Sigmoid colon (tissue), 3 donors: Measurements from ENCODE around the gene KYNU.

Source experiments
- POLR2A ChIP-seq, 2 donors: fragments of 450-650 bp; IDR thresholded peaks; one replicate each; pipeline ENCODE4 v1.6.1; 2016; ENCODE audit warnings: antibody characterized with exemption in 2 of 2, mild to moderate bottlenecking in 2 of 2, moderate library complexity in 2 of 2
- TF ChIP-seq, protein P1 (sequence below), 4 experiments: fragments of 450-650 bp in 3 of 4; fragments of 200-600 bp in 1 of 4; IDR thresholded peaks; one replicate each; pipeline ENCODE4 v1.5.1; 2016 to 2019; ENCODE audit warnings: antibody characterized with exemption in 4 of 4, mild to moderate bottlenecking in 3 of 4, moderate library complexity in 2 of 4

- TF ChIP-seq, protein P1, sequence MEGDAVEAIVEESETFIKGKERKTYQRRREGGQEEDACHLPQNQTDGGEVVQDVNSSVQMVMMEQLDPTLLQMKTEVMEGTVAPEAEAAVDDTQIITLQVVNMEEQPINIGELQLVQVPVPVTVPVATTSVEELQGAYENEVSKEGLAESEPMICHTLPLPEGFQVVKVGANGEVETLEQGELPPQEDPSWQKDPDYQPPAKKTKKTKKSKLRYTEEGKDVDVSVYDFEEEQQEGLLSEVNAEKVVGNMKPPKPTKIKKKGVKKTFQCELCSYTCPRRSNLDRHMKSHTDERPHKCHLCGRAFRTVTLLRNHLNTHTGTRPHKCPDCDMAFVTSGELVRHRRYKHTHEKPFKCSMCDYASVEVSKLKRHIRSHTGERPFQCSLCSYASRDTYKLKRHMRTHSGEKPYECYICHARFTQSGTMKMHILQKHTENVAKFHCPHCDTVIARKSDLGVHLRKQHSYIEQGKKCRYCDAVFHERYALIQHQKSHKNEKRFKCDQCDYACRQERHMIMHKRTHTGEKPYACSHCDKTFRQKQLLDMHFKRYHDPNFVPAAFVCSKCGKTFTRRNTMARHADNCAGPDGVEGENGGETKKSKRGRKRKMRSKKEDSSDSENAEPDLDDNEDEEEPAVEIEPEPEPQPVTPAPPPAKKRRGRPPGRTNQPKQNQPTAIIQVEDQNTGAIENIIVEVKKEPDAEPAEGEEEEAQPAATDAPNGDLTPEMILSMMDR (IDR thresholded peaks at IDR 0.05): no peak
- no peak for TF ChIP-seq POLR2A (IDR thresholded peaks at IDR 0.05)
Measured at GRCh38 chr2:143056550-143056949, 179.1 kb downstream of the KYNU start.
